ENCODE results near the gene KLF15. TPM values are rescaled to one million over a fixed set of nuclear protein-coding genes. Genes with fewer than 3 reads are reported as not detected.

The KLF15 gene
- total and polyA plus RNA-seq, 5 donors, result 24.0 to 38.4 (median 33.4) TPM

DNA sequence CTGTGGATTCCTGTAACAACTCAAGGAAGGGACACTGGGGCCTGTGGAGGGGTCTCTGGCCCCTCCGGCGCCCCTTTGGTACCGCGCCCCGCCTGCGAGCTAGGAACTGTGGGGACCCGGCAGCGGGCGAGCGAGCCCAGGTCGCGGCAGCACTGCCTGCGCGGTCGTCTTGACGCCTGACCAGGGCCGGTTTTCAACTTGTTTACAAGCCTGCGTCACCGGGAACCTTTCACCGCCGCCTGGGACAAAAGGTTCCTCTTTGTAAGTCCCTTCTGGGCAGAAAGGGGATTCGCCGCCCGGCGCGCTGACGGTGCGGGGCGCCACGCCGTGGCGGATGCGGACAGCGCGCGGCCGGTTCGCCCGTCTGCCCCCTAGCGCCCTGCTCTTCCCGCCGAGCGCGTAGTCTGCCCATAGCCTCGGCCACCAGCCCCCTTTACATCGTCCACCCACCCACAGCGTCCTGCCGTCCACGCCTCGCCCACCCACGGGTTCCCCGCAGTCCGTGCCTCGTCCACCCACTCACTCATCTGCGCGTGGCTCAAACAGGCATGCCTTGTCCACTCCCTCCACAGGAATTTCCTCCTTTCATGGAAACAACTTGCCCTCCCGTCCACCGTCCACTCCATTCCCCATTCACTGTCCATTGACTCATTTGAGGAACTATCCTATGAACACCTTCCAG lies 32.0 kb upstream of the KLF15 start:
- Histone ChIP-seq H3K27ac (ENCODE audit: low read length) (peak overlapping the region; percentile 72), H3K9me3 (ENCODE audit: control insufficient read depth, low read length) (no peaks in the 10 kb centered on the region), H3K4me3 (ENCODE audit: low read length) (no peak overlapping the region), H3K27me3 (ENCODE audit: control insufficient read depth, insufficient read depth) (no peaks in the 10 kb centered on the region), H3K4me1 (ENCODE audit: control insufficient read depth, insufficient read depth, low read length) (no peaks in the 10 kb centered on the region)
- WGBS, result 2% methylated on average over 58 of the region's 58 CpGs
- intact Hi-C loops (cut with DNase I), result loop anchor here (2.0 to 5.0 kb wide), 4 partner anchors 127 to 257 kb away; no protein-coding TSS in a partner anchor
- peak; percentile 97 for ATAC-seq
- peak; percentile 95 to 97 (median 95) for DNase-seq

DNA sequence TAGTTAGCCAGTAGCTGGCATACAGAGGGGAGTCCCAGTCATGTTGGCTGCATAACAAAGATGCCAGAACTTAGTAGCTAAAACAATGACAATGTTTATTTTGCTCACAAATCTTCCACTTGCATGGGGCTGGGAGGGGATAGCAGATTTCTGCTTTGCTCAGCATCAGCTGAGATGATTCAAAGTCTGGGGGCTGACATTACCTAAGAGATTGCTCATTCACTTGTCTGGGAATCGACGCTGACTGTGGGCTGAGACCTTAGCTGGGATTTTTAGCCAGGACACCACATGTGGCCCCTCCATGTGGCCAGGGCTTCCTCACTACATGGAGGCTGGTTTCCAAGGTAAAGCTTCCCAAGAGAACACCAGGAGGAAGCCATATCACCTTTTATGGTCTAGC lies 24.8 kb upstream of the KLF15 start:
- H3K4me3 ChIP-seq (ENCODE audit: low read length), result no peak overlapping the region
- H3K9me3 ChIP-seq (ENCODE audit: control insufficient read depth, low read length), result no peaks in the 10 kb centered on the region
- ATAC-seq (no peak), DNase-seq (no peak)
- WGBS, result 32% methylated on average over 2 of the region's 2 CpGs
- intact Hi-C loops (cut with DNase I), result no loop called here
- no peak overlapping the region for H3K27ac ChIP-seq (ENCODE audit: low read length)
- no peaks in the 10 kb centered on the region for H3K27me3 ChIP-seq (ENCODE audit: control insufficient read depth, insufficient read depth)
- H3K4me1 ChIP-seq (ENCODE audit: control insufficient read depth, insufficient read depth, low read length), result no peaks in the 10 kb centered on the region

DNA sequence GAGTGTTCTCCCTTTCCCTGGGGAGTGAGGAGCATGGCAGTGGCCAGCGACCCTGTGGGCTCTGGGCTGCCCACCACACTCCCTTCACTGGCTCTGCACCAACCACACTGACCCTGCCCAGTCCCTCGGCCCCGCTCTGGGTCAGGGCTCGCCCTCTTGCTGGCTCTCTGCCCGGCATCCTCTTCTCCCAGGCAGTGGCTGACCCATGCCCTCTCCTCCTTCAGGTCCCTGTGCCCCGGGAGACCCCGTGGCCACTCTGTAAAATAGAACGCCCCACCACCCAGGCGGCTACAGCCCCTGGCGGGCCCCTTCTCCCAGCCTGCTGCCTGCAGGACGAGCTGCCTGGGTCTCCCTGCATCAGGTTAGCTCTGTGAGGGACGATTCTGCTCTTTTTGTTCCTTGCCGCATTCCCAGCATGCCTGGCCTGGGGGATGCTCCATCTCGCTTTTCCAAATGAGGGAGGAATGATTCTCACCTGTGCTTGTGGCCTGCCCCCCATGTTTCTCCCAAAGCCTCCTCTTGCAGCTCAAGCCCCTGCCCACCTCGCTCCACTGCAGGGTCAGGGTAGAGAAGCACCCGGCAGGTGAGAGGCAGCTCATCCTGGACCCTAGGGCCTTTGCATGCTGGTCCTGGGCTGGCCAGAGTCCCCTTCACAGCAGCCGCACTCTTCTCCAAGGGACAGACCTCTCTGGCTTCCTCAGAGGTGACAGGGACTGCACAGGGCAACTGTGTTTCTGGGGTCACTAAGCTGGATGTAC lies 23.0 kb upstream of the KLF15 start:
- no peak overlapping the region for H3K27ac ChIP-seq (ENCODE audit: low read length)
- no peaks in the 10 kb centered on the region for H3K4me1 ChIP-seq (ENCODE audit: control insufficient read depth, insufficient read depth, low read length)
- peak in 1 of 3 donors; percentile 51 for DNase-seq
- WGBS, result 81% methylated on average over 17 of the region's 17 CpGs
- peak in 1 of 2 donors; percentile 25 for ATAC-seq
- H3K27me3 ChIP-seq (ENCODE audit: control insufficient read depth, insufficient read depth), result no peaks in the 10 kb centered on the region
- no peaks in the 10 kb centered on the region for H3K9me3 ChIP-seq (ENCODE audit: control insufficient read depth, low read length)
- intact Hi-C loops (cut with DNase I), result no loop called here
- no peak overlapping the region for H3K4me3 ChIP-seq (ENCODE audit: low read length)

DNA sequence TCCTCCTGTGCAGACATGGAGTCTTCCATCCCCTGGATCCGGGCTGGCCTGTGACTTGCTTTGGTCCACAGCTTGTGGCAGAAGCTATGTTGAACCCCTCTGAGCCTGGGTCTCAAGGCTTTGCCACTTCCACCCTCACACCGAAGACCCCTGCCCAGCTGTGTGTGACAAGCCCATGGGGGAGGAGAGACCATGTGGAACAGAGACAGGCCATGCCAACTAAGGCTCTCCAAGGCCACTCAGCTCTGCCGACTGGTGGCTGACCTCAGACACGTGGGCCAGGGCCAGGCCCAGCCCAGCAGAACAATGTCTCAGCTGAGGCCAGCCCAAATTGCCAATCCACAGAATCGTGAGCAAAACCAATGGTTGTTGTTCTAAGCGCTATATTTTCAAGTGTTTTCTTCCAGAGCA lies 21.1 kb upstream of the KLF15 start:
- H3K9me3 ChIP-seq (ENCODE audit: control insufficient read depth, low read length), result no peaks in the 10 kb centered on the region
- H3K27ac ChIP-seq (ENCODE audit: low read length), result no peak overlapping the region
- H3K4me3 ChIP-seq (ENCODE audit: low read length), result no peak overlapping the region
- intact Hi-C loops (cut with DNase I), result no loop called here
- ATAC-seq, result no peak
- 66% methylated on average over 6 of the region's 6 CpGs for WGBS
- no peak for DNase-seq
- peaks cover 11% of the 10 kb centered on the region for H3K4me1 ChIP-seq (ENCODE audit: control insufficient read depth, insufficient read depth, low read length)
- no peaks in the 10 kb centered on the region for H3K27me3 ChIP-seq (ENCODE audit: control insufficient read depth, insufficient read depth)

DNA sequence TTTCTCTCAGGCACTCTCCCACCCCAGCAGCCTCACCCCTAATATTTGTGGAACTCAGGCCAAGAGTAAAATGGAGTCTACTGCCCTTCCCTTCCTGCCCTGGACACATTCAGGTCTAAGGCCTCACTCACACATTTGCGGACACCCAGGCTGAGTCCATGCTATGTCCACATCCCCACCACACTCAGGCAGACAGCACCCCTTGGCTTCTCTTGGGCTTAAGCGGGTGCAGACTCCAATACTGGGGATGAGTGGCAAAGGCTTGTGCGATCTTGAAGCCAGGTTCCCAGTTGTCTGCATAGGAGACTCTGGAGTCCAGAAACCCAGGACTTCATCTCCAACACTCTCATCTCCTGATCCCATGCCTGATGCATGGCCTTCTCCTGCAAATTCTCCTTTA lies 20.0 kb upstream of the KLF15 start:
- intact Hi-C loops (cut with DNase I), result no loop called here
- H3K9me3 ChIP-seq (ENCODE audit: control insufficient read depth, low read length), result no peaks in the 10 kb centered on the region
- peaks cover 11% of the 10 kb centered on the region for H3K4me1 ChIP-seq (ENCODE audit: control insufficient read depth, insufficient read depth, low read length)
- DNase-seq (no peak), ATAC-seq (no peak)
- H3K4me3 ChIP-seq (ENCODE audit: low read length), result no peak overlapping the region
- 98% methylated on average over 3 of the region's 3 CpGs for WGBS
- H3K27me3 ChIP-seq (ENCODE audit: control insufficient read depth, insufficient read depth), result no peaks in the 10 kb centered on the region
- H3K27ac ChIP-seq (ENCODE audit: low read length), result no peak overlapping the region

DNA sequence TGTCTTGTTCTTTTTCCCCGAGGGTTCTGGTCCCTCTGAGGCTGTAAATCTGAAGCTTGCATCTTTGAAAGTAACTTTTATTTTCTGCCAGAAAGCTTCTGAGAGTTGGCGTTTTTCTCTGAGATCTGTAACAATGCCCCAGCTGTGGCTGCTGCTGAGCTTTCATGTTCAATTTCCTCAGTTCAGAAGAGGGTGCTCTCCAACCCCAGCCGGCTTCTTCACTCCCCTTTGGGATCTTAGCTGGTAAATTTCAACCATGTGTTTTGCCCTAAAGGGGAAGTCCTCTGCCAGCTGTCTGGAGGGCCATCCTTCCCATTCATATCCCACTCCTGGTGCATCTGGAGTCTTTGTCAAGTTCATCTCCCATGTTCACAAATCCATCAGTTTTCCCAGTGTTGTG lies 19.2 kb upstream of the KLF15 start:
- Histone ChIP-seq H3K4me3 (ENCODE audit: low read length) (no peak overlapping the region), H3K27me3 (ENCODE audit: control insufficient read depth, insufficient read depth) (no peaks in the 10 kb centered on the region), H3K9me3 (ENCODE audit: control insufficient read depth, low read length) (no peaks in the 10 kb centered on the region), H3K4me1 (ENCODE audit: control insufficient read depth, insufficient read depth, low read length) (peaks cover 11% of the 10 kb centered on the region), H3K27ac (ENCODE audit: low read length) (no peak overlapping the region)
- DNase-seq (no peak), ATAC-seq (no peak)
- intact Hi-C loops (cut with DNase I), result no loop called here
- 35% methylated on average over 3 of the region's 3 CpGs for WGBS

DNA sequence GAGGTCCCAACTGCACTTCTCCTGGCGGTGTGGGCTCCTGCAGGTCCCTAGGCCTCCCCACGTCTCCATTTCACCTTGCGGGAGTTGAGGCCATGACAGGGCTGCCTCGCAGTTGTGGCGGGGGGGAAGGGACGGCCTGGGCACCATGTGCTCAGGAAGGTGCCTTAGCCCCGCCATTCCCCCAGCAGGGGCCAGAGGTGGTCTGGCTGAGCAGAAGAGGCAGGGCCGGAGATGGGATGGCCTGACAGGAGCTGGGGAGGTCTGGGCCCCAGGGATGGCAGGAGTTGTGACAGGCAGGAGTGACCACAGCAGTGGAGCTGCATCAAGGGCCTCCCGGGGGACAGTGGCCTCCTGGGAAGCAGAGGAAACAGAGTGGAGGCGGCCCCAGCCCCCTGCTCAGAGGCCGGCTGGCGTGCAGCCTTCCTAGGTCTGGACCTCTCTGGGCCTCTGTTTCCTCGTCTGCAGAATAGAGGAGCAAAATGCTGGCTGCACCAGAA lies 18.7 kb upstream of the KLF15 start:
- DNase-seq (peak in 2 of 3 donors; percentile 39 to 45), ATAC-seq (no peak)
- Histone ChIP-seq H3K27me3 (ENCODE audit: control insufficient read depth, insufficient read depth) (no peaks in the 10 kb centered on the region), H3K27ac (ENCODE audit: low read length) (no peak overlapping the region), H3K4me3 (ENCODE audit: low read length) (no peak overlapping the region), H3K9me3 (ENCODE audit: control insufficient read depth, low read length) (no peaks in the 10 kb centered on the region), H3K4me1 (ENCODE audit: control insufficient read depth, insufficient read depth, low read length) (peaks cover 11% of the 10 kb centered on the region)
- WGBS, result 80% methylated on average over 13 of the region's 13 CpGs
- intact Hi-C loops (cut with DNase I), result no loop called here

DNA sequence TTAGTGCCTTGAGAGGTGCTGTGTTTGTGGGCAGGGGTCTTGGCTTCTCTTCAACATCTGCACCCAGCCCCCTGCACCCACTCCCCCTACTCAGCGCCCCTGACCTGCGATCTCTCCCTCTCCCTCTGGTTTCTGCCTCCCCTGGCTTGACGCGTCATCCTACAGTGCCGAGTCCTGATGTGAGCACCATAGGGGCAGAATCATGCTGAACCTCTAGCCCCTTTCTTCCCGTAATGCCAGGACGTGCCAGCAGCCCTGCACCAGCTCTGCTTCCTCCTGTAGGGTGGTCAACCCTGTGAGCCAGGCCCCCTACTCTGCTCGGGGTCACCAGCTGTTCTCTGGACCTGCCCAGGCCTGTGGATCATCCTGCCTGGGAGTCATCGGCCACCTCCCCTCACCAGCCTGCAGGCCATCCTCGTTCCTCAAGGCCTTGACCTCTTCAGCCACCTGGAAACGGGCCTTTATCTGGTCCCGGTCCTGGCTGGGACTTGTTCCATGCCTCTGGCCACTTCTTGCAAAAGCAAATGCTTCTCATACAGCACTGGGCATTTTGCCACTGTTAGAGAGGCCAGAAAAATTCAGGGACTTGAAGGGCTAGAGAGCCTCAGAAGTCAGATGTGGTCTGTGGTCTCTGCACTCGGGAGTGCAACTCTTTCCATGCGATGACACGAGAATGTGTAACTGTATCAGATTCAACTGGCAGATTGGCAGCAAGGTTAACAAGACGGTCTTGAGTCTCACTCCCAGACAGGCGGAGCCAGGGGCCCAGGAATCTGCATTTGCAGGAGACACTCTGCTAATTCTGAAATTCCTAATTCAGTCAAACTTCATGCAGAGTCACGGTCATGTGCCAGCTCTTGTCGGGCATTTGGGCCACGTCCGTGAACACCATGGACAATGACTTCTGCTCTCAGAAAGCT lies 16.7 kb upstream of the KLF15 start:
- peak; percentile 13 to 14 for ATAC-seq
- H3K4me3 ChIP-seq (ENCODE audit: low read length), result no peak overlapping the region
- peak; percentile 44 to 56 (median 52) for DNase-seq
- H3K27me3 ChIP-seq (ENCODE audit: control insufficient read depth, insufficient read depth), result no peaks in the 10 kb centered on the region
- peaks cover 11% of the 10 kb centered on the region for H3K4me1 ChIP-seq (ENCODE audit: control insufficient read depth, insufficient read depth, low read length)
- 60% methylated on average over 21 of the region's 21 CpGs for WGBS
- H3K27ac ChIP-seq (ENCODE audit: low read length), result peak overlapping the region; percentile 82
- no peaks in the 10 kb centered on the region for H3K9me3 ChIP-seq (ENCODE audit: control insufficient read depth, low read length)
- intact Hi-C loops (cut with DNase I), result no loop called here

DNA sequence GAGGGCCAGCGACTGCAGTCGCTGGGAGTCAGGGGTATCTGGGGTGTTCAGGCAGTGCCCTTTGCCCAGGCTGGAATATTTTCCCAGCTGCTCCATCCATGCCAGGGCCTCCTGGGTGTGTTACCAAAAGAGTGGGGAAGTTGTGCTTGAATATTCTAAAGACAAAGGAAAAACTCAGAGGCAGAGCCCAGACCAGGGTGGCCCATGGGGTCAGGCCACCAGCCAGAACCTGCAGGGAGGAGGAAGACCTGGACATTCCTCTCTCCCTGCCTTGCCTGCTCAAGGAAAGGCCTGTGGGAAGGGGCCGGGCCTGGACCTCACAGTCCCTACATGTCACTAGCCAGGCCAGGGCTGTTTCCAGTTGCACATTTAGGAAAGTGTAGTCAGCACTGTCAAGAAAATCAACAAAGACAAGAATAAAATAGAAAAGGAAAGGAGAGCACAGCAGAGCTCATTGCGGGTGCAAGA lies 16.0 kb upstream of the KLF15 start:
- Histone ChIP-seq H3K4me1 (ENCODE audit: control insufficient read depth, insufficient read depth, low read length) (peaks cover 11% of the 10 kb centered on the region), H3K9me3 (ENCODE audit: control insufficient read depth, low read length) (no peaks in the 10 kb centered on the region), H3K4me3 (ENCODE audit: low read length) (no peak overlapping the region), H3K27me3 (ENCODE audit: control insufficient read depth, insufficient read depth) (no peaks in the 10 kb centered on the region), H3K27ac (ENCODE audit: low read length) (no peak overlapping the region)
- no peak for DNase-seq
- WGBS, result 94% methylated on average over 4 of the region's 4 CpGs
- intact Hi-C loops (cut with DNase I), result no loop called here
- ATAC-seq, result no peak

DNA sequence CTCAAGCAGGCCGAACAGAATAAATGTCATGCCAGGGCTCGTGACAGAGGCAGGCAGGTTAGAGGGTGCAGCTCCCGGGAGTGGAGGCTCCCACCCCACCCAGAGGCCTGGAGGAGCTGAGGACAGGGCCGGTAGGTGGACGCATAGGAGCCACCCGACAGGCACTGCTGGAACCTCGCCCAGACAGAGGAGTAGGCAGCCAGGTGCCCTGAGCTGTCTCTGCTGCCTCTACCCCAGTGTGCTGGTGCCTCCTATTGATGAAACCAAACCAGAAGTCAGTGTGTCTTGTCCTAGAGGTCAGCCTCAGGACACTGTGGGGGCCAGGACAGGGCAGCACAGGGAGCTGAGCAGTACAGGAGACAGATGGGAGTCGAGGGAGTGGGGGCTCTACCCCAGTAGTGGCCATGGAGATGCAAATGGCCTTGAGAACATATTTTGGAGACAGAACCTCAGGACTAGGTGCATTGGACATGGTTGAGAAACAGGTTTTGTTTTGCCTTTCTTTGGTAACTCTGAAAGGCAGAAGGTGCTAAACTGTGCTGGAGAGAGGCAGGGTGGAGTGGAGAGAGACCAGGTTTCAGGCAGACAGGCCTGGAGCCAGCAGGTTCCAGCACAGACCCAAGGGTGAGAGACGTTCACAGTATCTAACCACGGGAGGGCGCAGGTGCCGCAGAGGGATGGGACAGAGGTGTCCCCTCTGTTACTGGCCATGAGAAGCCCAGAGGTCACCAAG lies 15.4 kb upstream of the KLF15 start:
- Histone ChIP-seq H3K4me1 (ENCODE audit: control insufficient read depth, insufficient read depth, low read length) (peaks cover 11% of the 10 kb centered on the region), H3K27ac (ENCODE audit: low read length) (no peak overlapping the region), H3K9me3 (ENCODE audit: control insufficient read depth, low read length) (no peaks in the 10 kb centered on the region), H3K4me3 (ENCODE audit: low read length) (no peak overlapping the region), H3K27me3 (ENCODE audit: control insufficient read depth, insufficient read depth) (no peaks in the 10 kb centered on the region)
- 81% methylated on average over 12 of the region's 12 CpGs for WGBS
- peak in 1 of 3 donors; percentile 56 for DNase-seq
- no peak for ATAC-seq
- intact Hi-C loops (cut with DNase I), result no loop called here
